ENCODE data around the gene YJEFN3. TPM values are rescaled to one million over a fixed set of nuclear protein-coding genes. Genes with fewer than 3 reads are reported as not detected.

The YJEFN3 gene
- polyA plus RNA-seq, 3 donors: 2.3 TPM; not detected in 2

DNA sequence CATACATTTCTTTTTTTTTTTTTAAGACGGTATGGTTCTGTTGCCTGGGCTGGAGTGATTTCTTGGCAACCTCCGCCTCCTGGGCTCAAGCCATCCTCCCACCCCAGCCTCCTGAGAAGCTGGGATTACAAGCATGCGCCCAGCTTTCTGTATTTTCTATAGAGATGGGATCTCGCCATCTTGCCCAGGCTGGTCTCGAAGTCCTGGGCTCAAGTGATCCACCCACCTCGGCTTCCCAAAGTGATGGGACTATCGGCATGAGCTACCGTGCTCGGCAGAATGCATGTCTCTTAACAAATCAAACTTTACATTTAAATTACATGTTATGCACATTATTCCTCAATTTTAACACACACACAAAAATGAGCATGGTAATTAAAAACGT, 11.5 kb upstream of the YJEFN3 start:
- no peak overlapping the region for H2AFZ ChIP-seq (ENCODE audit: insufficient read depth, low read depth, low read length, poor library complexity, severe bottlenecking)
- no peak for DNase-seq
- no peak overlapping the region for H3K9ac ChIP-seq (ENCODE audit: insufficient read depth, low read length, poor library complexity, severe bottlenecking)
- peaks cover 60% of the 10 kb centered on the region for H3K79me2 ChIP-seq (ENCODE audit: insufficient read depth, low read length)
- H3K27me3 Mint-ChIP-seq (ENCODE audit: low read depth in 3 of 3): peaks cover 0 to 11% (median 0%) of the 10 kb centered on the region in 3 donors
- peaks cover 16 to 34% of the 10 kb centered on the region in 2 donors for H3K36me3 Mint-ChIP-seq
- intact Hi-C loops (cut with micrococcal nuclease): no loop called here
- H3K9me3 Mint-ChIP-seq: peaks cover 11 to 22% (median 16%) of the 10 kb centered on the region in 7 donors
- H3K27ac ChIP-seq (ENCODE audit: low read depth in 1 of 2, low read length in 2 of 2): no peak overlapping the region
- WGBS (ENCODE audit: insufficient coverage): 93% methylated on average over 6 of the region's 10 CpGs
- H3K9me3 ChIP-seq (replicated peaks in 1 of 2; ENCODE audit: control insufficient read depth in 1 of 2, insufficient read depth in 1 of 2, low read length in 2 of 2): peaks cover 15 to 18% of the 10 kb centered on the region in 2 donors
- H3K4me1 ChIP-seq (ENCODE audit: control insufficient read depth in 1 of 2, insufficient read depth in 2 of 2, low read length in 2 of 2): peaks cover 16 to 30% of the 10 kb centered on the region in 2 donors
- H4K20me1 ChIP-seq (ENCODE audit: insufficient read depth, low read length): peaks cover 13% of the 10 kb centered on the region
- H3K36me3 ChIP-seq (replicated peaks in 1 of 2; ENCODE audit: control insufficient read depth in 1 of 2, insufficient read depth in 2 of 2, low read length in 2 of 2): peaks cover 7 to 20% of the 10 kb centered on the region in 2 donors
- H3K4me1 Mint-ChIP-seq: peaks cover 20% of the 10 kb centered on the region
- H3K4me2 ChIP-seq (replicated peaks; ENCODE audit: extremely low read depth, low read length, poor library complexity, severe bottlenecking): peak overlapping the region; percentile 90
- H3K27me3 ChIP-seq (ENCODE audit: control insufficient read depth in 2 of 2, insufficient read depth in 2 of 2, low read length in 2 of 2): peaks cover 0 to 9% of the 10 kb centered on the region in 2 donors
- H3K4me3 Mint-ChIP-seq: peak overlapping the region in 1 of 2 donors; percentile 92
- peak overlapping the region in 1 of 3 experiments; percentile 88 for H3K4me3 ChIP-seq (replicated peaks in 1 of 3; ENCODE audit: low read depth in 2 of 3, low read length in 3 of 3)
- no peak overlapping the region for H3K27ac Mint-ChIP-seq
- TF ChIP-seq, protein P1, sequence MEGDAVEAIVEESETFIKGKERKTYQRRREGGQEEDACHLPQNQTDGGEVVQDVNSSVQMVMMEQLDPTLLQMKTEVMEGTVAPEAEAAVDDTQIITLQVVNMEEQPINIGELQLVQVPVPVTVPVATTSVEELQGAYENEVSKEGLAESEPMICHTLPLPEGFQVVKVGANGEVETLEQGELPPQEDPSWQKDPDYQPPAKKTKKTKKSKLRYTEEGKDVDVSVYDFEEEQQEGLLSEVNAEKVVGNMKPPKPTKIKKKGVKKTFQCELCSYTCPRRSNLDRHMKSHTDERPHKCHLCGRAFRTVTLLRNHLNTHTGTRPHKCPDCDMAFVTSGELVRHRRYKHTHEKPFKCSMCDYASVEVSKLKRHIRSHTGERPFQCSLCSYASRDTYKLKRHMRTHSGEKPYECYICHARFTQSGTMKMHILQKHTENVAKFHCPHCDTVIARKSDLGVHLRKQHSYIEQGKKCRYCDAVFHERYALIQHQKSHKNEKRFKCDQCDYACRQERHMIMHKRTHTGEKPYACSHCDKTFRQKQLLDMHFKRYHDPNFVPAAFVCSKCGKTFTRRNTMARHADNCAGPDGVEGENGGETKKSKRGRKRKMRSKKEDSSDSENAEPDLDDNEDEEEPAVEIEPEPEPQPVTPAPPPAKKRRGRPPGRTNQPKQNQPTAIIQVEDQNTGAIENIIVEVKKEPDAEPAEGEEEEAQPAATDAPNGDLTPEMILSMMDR (IDR thresholded peaks at IDR 0.05): no peak

DNA sequence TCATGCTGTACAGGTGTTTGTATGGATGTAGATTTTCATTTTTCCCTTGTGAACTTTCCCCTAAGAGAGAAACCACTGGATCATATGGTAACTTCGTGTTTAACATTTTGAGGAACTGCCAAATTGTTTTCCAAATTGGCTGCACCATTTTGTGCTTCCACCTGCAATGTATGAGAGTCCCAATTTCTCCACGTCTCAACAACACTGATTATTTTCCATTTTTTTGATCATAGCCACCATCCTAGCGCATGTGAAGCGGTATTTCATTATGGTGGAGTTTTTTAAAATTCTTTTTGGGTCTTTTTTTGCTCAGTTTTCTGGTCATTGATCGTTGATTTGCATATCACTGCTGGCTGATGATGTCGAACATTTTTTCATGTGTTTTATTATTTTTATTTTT, 7.7 kb upstream of the YJEFN3 start:
- Histone ChIP-seq H3K79me2 (ENCODE audit: insufficient read depth, low read length) (peaks cover 86% of the 10 kb centered on the region), H3K9ac (ENCODE audit: insufficient read depth, low read length, poor library complexity, severe bottlenecking) (no peak overlapping the region), H3K27me3 (ENCODE audit: control insufficient read depth in 2 of 2, insufficient read depth in 2 of 2, low read length in 2 of 2) (no peaks in the 10 kb centered on the region), H3K36me3 (replicated peaks in 1 of 2; ENCODE audit: control insufficient read depth in 1 of 2, insufficient read depth in 2 of 2, low read length in 2 of 2) (peaks cover 32 to 52% of the 10 kb centered on the region in 2 donors), H3K9me3 (replicated peaks in 1 of 2; ENCODE audit: control insufficient read depth in 1 of 2, insufficient read depth in 1 of 2, low read length in 2 of 2) (no peaks in the 10 kb centered on the region), H3K4me3 (replicated peaks in 1 of 3; ENCODE audit: low read depth in 2 of 3, low read length in 3 of 3) (no peak overlapping the region), H4K20me1 (ENCODE audit: insufficient read depth, low read length) (peaks cover 48% of the 10 kb centered on the region), H2AFZ (ENCODE audit: insufficient read depth, low read depth, low read length, poor library complexity, severe bottlenecking) (no peak overlapping the region), H3K27ac (ENCODE audit: low read depth in 1 of 2, low read length in 2 of 2) (no peak overlapping the region), H3K4me1 (ENCODE audit: control insufficient read depth in 1 of 2, insufficient read depth in 2 of 2, low read length in 2 of 2) (peaks cover 10 to 15% of the 10 kb centered on the region in 2 donors), H3K4me2 (replicated peaks; ENCODE audit: extremely low read depth, low read length, poor library complexity, severe bottlenecking) (no peak overlapping the region)
- TF ChIP-seq, protein P1 (IDR thresholded peaks at IDR 0.05): no peak
- H3K27me3 Mint-ChIP-seq (ENCODE audit: low read depth in 3 of 3): no peaks in the 10 kb centered on the region
- no CpG with 5 or more reads among the region's 6 CpGs for WGBS (ENCODE audit: insufficient coverage)
- H3K9me3 Mint-ChIP-seq: no peaks in the 10 kb centered on the region
- DNase-seq: no peak
- peaks cover 14% of the 10 kb centered on the region for H3K4me1 Mint-ChIP-seq
- H3K4me3 Mint-ChIP-seq: no peak overlapping the region
- peaks cover 29 to 57% of the 10 kb centered on the region in 2 donors for H3K36me3 Mint-ChIP-seq
- no peak overlapping the region for H3K27ac Mint-ChIP-seq
- intact Hi-C loops (cut with micrococcal nuclease): no loop called here
